ENCODE measurements around the gene MEAF6.
"Not testable (repeated sequence)": the region's sequence is repeated elsewhere in the genome, so short reads cannot be mapped to it uniquely, and the experiment has no call there.

The MEAF6 gene

DNA sequence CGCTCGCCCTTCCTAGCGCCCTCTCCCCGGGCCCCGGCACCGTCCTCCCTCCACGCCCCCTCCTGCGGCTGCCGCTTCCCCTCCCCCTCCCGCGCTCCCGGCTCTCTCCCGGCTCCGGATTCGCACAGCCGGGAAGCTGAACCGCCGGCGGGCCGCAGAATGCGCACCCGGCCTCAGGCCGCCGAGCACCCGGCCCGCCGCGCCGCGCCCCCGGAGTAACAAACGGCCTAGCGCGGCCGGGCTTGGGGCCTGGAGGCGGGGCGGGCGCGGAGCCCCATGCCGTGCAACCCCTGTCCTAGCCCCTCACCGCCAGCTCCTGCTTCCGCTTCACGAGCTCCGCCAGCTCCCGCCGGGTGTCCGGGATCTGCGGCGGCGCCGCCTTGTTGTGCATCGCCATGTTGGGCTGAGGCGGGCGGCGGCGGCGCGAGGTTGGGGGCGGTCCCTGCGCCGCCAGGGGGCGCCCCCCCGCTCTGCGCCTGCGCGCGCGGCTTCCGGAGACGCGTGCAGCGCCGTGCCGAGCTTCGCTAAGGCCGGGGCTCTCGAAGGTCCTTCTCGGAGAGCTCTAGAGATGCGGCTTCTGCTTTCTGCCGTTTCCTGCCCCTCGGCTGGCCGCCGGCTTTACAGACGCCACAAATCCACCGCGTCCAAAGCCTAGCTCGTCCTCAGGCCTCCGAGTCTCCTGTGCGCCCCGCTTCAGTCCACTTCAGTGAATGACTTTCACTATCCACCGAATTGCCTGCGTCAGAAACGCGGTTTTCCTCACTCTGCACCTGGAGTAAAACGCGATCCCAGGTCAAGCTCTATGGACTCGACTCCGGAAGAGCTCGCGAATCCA, at the start of gene MEAF6:
MEAF6 (minus strand) TSS at position 417 of the 835 bp plus-strand sequence; CDS start at position 397, 20 bp downstream.
- peak; percentile 99 for DNase-seq (ENCODE audit: low spot score)

DNA sequence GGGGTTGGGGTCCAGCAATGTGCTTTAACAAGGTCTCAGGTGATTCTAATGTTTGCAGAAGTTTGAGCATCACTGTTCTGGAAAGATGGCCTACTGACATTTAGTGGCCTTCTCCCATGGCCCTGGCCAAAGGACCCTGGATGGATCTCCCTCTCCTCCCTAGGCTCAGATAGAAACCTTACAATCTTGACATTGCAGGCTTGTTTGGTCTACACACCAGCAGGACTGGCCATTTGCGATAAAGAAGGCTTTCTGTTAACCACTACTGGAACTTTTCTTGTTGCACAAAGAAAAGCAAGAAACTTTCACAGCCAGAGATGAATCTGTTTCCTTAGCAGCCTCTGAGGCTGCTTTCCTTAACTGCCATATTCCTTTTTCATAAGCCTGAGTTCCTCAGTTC, 48.4 kb upstream of the MEAF6 start:
- DNase-seq (ENCODE audit: low spot score): no peak

DNA sequence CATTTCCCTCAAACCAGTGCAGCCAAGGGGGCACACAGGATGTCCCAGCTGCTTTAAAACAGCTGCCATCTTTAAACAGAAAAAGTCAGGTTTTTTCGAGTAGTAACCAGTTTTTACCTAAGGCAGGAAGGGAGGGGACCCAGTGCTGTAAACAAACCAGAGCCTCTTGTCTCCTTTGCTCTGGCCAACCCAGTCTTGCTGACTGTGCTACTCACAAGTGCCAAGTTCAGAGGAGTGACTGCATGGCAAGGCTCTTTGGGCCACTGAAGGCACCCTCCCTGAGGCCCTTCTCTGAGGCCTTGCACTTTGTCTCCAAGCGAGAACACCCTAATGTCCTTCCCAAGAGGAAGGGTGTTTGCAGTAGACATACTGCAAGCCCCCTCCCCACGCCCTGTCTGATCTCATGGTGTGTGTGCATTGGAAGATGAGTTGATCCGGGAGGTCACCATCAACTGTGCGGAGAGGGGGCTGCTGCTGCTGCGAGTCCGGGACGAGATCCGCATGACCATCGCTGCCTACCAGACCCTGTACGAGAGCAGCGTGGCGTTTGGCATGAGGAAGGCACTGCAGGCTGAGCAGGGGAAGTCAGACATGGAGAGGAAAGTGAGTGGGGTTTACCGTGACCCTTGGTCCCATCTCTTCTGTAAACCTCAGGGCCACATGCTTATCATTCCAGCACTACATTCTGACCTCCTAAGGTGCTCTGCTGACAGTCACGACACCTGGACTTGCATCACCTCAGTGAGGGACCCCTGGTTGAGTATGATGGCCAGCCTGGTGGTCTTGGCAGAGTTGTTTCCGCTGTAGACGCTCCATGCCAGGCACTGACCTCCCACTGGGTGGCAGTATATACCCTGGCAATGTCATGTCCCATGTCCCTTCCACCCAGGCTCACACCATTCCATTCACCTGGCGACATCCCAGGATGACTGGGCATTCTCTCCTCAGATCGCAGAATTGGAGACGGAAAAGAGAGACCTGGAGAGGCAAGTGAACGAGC, 46.9 kb upstream of the MEAF6 start:
- DNase-seq (ENCODE audit: low spot score): peak; percentile 61

DNA sequence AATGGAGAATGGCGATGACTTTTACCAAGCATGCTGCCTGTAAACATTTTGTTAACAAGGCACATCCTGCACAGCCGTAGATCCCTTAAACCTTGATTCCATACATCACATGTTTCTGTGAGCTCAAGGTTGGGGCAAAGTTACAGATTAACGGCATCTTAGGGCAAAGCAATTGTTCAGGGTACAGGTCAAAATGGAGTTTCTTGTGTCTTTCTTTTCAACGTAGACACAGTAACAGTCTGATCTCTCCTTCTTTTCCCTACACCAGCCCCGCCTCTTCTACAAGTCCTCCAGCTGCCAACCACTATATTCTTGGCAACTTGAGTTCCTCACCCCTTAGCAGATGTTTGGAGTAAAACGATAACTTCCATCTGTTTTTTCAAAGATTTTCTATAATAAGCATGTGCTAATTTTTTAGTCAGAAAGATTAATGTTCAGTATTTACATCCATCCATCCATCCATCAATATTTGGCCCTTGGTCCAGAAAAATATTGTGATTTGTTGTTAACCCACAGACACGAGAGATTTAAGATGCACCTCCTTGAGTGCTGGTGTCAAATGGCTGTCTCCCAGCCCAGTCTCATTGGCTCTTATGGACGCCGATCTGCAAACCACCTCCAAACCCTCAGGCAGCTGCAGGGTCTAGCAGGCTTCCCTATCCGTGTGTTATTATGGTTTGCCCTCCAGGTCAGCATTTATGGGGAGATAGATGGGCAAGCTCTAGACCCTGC, 46.0 kb upstream of the MEAF6 start:
- DNase-seq (ENCODE audit: low spot score): no peak

DNA sequence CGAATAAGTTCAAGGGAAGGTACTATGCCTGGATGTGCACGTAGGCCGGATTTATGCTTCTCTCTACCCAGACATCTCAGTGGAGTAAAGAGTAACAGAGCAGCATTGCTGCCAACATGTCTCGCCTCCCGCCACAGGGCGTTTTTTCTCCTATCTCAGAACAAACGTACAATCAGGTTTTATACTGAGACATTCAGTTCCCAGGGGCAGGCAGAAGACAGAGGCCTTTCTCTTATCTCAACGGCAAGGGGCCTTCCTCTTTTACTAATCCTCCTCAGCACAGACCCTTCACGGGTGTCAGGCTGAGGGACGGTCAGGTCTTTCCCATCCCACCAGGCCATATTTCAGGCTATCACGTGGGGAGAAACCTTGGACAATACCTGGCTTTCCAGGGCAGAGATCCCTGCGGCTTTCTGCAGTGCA, 45.4 kb upstream of the MEAF6 start:
- not testable (repeated sequence) for DNase-seq (ENCODE audit: low spot score)

DNA sequence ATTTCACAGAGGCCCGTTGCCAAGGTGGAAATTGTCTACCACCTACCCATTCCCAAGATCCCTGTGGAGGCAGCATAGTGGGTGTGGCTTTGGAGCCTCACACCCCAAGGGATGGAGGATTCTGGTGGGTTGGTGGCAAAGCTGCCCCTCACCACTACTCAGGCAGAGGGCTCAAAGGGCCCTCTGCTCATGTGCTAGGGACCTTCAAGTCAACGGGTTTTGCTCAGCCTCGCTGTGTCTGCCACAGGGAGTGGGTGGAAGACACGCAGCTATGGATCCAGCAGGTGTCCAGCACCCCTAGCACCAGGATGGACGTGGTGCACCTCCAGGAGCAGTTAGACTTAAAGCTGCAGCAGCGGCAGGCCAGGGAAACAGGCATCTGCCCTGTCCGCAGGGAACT, 44.5 kb upstream of the MEAF6 start:
- no peak for DNase-seq (ENCODE audit: low spot score)

DNA sequence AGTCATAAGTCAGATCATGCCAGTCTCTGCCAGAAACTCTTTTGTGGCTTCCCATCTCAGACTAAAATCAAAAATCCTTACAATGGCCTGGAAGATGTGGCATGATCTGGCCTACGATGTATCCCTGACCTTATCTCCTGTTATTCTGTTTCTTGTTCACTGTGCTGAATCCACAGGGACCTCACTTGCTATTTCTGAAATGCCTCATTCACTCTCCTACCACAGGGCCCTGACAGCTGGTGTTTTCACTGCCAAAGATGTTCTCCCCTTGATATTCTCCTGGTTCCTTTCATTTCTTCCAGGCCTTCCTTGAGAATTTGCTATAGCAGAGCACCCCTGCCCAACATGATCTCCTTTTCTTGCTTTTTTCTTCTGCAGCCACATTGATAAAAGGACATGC, 43.8 kb upstream of the MEAF6 start:
- no peak for DNase-seq (ENCODE audit: low spot score)

DNA sequence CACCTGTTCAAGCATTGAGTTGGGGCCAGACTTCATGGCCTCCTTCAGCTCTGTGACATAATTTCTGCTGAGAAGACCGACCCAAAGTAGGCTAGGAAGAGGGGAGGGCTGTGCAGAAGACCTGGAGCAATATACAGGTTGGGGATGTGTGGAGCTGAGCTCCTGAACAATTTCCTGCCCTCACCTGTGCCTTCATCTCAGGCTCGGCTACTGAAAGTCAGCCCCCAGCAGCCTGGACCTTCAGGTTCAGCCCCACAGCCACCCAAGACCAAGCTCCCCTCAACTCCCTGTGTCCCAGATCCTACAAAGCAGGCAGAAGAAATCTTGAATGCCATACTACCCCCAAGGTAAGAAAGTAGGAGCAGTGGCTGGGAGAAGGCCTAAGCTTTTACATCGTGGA, 42.8 kb upstream of the MEAF6 start:
- DNase-seq (ENCODE audit: low spot score): no peak

DNA sequence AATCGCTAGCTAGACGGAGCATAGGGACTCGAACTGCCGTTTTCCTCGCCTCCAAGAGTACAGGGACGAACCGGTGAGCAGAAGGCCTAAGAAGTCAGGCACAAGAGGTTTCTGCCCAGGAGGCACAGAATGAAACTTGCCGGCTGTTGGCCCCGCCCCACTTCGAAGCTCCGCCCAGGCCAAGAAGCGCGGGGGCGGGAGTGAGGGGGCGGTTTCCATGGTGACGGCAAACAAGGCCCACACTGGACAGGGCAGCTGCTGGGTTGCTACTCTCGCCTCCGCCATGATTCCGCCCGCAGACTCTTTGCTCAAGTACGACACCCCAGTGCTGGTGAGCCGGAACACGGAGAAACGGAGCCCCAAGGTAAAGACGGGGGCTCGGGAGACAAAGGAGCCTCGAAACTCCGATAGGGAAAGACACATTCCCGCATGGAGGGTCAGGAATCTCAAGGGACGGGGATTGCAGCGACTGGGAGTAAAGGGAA, 42.2 kb upstream of the MEAF6 start, which contains the start of gene DNALI1:
DNALI1 (plus strand) TSS at position 229 of the 485 bp plus-strand sequence; CDS start at position 284, 55 bp downstream.
- DNase-seq (ENCODE audit: low spot score): peak; percentile 94

DNA sequence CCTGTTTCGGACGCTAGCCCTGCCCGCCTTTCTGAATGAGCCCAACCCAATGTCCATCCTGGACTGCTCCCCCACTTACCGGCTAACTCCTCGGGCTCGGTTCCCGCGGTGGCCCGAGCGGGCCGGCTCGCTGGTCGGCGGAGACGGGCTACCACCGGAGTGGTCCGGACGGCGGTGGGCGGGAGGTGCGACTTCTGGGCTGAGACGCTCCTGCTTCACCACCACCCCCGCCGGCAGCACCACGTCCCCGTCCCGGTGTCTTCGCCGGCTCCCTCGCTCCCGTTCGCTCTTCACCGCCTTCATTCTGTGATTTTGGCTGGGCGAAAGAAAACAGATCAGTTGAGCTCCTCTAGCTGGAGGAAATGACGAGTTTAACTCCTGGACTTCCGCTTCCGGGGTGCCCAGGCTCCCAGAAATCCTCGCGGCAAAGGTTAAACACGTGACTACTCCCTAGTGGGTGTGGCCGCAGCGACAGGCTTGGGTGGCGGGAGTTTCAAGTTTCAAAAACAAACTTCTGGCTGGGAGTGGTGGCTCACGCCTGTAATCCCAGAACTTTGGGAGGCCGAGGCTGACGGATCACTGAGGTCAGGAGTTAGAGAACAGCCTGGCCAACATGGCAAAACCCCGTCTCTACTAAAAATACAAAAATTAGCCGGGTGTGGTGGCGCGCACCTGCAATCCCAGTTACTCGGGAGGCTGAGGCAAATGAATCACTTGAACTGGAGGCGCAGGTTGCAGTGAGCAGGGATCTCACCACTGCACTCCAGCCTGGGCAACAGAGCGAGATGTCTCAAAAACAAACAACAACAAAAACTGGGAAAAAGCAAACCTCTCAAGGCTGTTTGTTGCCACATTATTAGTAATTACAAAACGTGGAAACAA, 39.6 kb upstream of the MEAF6 start, which contains the start of gene SNIP1:
SNIP1 (minus strand) TSS at position 367 of the 882 bp plus-strand sequence; CDS start at position 303, 64 bp downstream.
- DNase-seq (ENCODE audit: low spot score): peak; percentile 98

DNA sequence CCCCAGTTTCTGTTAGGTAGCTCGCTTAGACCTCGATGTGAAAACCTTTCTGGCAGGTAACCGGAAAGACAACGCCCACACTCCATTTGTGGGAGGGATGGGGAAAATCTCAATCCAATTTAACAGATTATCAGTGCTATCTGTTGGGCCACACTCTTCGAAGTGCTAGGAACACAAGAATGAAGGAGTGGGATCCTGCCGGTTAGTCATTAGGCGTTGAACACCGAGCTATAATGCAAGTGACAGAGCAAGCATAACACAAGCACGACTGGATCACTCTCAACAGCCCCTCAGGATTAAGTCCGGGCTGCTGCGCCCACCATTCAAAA, 39.0 kb upstream of the MEAF6 start:
- DNase-seq (ENCODE audit: low spot score): no peak

DNA sequence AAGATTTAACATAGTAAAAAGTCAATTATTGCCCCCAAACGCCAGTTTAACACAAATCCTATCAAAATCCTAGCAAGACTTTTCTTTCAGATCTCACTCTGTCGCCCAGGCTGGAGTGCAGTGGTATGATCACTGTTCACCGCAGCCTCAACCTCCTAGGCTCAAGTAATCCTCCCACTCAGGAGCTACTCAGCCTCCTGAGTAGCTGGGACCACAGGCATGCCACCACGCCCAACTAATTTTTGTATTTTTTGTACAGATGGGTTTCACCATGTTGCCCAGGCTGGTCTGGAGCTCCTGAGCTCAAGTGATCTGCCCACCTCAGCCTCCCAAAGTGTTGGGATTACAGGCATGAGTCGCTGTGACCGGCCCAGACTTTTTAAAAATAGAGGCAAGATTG, 34.8 kb upstream of the MEAF6 start:
- DNase-seq (ENCODE audit: low spot score): no peak

DNA sequence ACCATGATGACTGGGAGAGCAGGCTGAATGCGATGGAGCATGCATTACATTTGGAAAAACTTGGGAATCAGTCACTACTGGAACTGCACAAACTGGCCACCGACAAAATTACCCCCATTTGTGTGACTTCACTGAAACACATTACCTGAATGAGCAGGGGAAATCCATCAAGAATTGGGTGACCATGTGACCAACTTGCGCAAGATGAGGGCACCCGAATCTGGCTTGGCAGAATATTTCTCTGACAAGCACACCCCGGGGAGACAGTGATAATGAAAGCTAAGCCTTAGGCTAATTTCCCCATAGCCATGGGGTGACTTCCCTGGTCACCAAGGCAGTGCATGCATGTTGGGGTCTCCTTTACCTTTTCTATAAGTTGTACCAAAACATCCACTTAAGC, 30.5 kb upstream of the MEAF6 start:
- DNase-seq (ENCODE audit: low spot score): no peak

DNA sequence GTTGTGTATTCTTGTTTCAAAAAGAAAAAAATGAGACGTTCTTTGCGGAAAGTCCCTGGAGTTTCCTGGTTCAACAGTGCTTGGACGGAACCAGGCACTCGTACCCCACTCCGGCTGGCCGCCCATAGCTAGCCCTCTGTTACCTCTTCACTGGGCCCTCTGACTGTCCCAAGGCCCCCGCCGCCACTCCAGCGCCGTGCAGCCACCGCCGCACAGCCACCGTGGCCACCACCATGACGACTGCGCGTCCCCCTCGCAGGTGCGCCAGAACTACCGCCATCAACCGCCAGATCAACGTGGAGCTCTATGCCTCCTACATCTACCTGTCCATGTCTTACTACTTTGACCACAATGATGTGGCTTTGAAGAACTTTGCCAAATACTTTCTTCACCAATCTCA, 30.0 kb upstream of the MEAF6 start:
- DNase-seq (ENCODE audit: low spot score): no peak

DNA sequence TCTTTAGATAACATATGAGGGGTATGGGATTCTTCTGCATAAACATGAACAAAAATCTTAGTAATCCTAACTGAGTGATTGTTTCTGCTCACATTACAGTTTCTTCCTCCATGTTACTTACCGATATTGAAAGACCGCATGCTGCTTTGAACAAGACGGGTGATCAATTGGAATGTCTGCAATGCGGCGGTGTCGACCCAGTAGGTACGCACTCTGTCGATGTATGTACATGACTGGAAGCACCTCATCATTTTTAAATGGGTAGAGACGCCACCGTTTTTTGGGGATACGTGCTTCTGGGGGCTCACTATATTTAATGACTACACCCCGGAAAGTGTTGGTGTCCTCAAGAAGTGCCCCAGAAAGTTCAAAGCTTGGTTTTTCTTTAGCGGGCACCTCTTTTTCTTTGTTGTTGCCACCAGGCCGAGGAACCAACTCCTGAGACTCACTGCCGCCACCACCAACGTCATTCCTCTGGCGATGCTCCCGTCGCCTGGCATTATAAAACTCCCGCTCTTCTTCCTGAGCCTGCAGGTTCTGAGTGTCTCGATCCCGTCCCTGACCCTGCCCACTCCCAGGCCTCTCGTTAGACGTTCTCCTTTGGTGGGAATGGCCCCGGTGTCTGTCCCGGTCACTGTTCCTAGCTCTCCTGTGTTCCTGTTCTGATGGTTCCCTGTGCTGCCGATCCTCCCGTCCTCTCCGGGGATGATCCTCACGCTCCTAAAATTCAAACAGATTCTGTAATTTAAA, 25.6 kb upstream of the MEAF6 start:
- DNase-seq (ENCODE audit: low spot score): no peak

DNA sequence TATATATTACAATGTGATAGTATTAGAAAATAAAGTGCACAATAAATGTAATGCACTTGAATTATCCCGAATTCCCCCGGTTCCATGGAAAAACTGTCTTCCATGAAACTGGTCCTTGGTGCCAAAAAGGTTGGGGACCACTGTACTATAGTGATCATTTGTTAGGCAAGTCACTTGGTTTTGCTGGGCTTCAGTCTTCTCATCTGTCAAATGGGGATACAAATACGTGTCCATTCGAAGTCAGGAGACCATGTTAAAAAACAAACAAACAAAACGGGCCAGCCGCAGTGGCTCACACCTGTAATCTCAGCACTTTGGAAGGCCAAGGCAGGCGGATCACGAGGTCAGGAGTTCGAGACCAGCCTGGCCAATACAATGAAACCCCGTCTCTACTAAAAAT, 24.6 kb upstream of the MEAF6 start:
- DNase-seq (ENCODE audit: low spot score): not testable (repeated sequence)

DNA sequence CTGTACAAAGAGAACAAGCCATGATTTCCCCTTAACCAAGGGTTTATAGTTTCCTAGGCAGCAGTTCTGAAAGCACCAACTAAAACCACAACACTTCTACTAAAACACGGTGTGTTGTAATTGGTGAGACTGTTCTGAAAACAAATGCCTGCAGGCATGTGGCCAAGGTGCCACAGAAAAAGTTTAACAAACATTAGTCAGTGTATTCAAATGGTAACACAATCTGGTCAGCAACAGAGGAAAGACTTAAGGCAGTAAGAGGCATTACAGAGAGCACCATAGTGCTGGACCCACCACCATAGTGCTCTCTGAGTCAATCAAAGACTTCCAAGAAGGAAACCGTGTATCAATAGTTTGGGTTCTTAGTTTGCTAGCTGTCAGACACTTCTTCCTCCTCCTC, 22.8 kb upstream of the MEAF6 start:
- no peak for DNase-seq (ENCODE audit: low spot score)

DNA sequence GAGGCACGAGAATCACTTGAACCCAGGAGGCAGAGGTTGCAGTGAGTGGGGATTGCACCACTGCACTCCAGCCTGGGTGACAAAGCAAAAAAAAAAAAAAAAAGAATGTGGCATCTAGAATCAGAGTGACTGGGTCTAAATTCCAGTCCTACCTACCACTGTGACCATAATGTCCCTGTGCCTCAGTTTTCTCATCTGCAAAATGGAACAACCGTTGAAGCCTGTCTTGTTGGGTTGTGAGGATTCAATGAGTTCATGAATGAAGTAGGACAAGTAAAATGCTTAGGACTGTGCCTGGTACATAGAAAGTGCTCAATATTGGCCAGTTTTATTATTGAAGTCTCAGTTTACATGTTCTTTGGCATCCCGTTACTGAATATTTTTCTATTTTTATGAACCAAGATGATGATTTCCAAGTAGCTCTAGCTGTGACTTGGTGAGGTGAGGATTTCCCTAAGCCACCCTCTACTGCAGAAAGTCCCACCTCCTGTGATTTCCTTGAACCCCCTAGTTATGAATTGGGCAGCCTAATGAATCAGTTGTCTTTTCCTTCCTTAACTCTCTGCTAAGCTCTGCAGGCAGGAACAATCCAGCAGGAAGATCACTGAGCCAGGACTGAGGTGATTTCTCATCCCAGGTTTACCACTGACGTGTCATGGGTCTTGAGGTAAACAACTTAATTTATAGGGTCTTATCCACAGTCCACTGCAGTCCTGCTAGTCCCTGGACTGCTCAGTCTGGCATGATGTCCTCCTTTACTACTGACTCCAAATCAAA, 18.9 kb upstream of the MEAF6 start:
- no peak for DNase-seq (ENCODE audit: low spot score)
